Keratinocyte (primary cell): ENCODE measurements around the gene TPO. TPM values are rescaled to one million over a fixed set of nuclear protein-coding genes. Genes with fewer than 3 reads are reported as not detected.

Experiments used
- DNase-seq: peaks from one replicate; pipeline ENCODE4 v3.0.0-alpha.2; 2011; ENCODE audit warnings: low read depth, missing footprints, low spot score
- FAIRE-seq: peaks from 2 replicates; lab custom pipeline; 2011; peaks lifted over from hg19 to GRCh38; lab: Jason Lieb, UNC
- H2AFZ ChIP-seq: 2 replicates; pipeline ENCODE4 v1.6.0; 2012; ENCODE audit warnings: low read length, control low read depth, inconsistent platforms; ENCODE audit not compliant: control insufficient read depth
- H3K27ac ChIP-seq: 2 replicates; pipeline ENCODE4 v1.5.1; 2011; ENCODE audit warnings: low read length; ENCODE audit not compliant: control insufficient read depth, insufficient read depth
- H3K27me3 ChIP-seq: 3 replicates; pipeline ENCODE4 v1.6.0; 2011; ENCODE audit warnings: low read length; ENCODE audit not compliant: control insufficient read depth, insufficient read depth; ENCODE audit errors: extremely low read depth
- H3K36me3 ChIP-seq, 2 experiments: 2 replicates in 1 of 2; 3 replicates in 1 of 2; pipeline ENCODE4 v1.5.1; 2011; ENCODE audit warnings: low read length in 2 of 2, mild to moderate bottlenecking in 1 of 2; ENCODE audit not compliant: control insufficient read depth in 2 of 2, insufficient read depth in 2 of 2; ENCODE audit errors: extremely low read depth in 1 of 2
- H3K4me1 ChIP-seq: 3 replicates; pipeline ENCODE4 v1.5.1; 2011; ENCODE audit warnings: low read length; ENCODE audit not compliant: control insufficient read depth, insufficient read depth; ENCODE audit errors: extremely low read depth
- H3K4me2 ChIP-seq: 3 replicates; pipeline ENCODE4 v1.6.0; 2011; ENCODE audit warnings: low read depth, low read length; ENCODE audit not compliant: control insufficient read depth, insufficient read depth; ENCODE audit errors: extremely low read depth
- H3K4me3 ChIP-seq, 3 experiments: fragments of 200-600 bp in 1 of 3; sonication (generic) in 1 of 3; 2 replicates in 2 of 3; 3 replicates in 1 of 3; pipeline ENCODE4 v1.5.1; 2011 to 2016; ENCODE audit warnings: low read length in 3 of 3, mild to moderate bottlenecking in 3 of 3, control low read depth in 2 of 3, inconsistent platforms in 1 of 3, low read depth in 1 of 3, mixed read lengths in 1 of 3, mixed run types in 1 of 3, moderate library complexity in 1 of 3; ENCODE audit not compliant: control insufficient read depth in 2 of 3, insufficient read depth in 2 of 3; ENCODE audit errors: extremely low read depth in 1 of 3
- H3K79me2 ChIP-seq: 2 replicates; pipeline ENCODE4 v1.6.0; 2012; ENCODE audit warnings: low read length; ENCODE audit not compliant: control insufficient read depth, insufficient read depth
- H3K9ac ChIP-seq: 3 replicates; pipeline ENCODE4 v1.6.0; 2011; ENCODE audit warnings: low read length; ENCODE audit not compliant: control insufficient read depth, insufficient read depth; ENCODE audit errors: extremely low read depth
- H3K9me1 ChIP-seq: 3 replicates; pipeline ENCODE4 v1.6.0; 2011; ENCODE audit warnings: low read length; ENCODE audit not compliant: control insufficient read depth, insufficient read depth; ENCODE audit errors: extremely low read depth
- H3K9me3 ChIP-seq: 2 replicates; pipeline ENCODE4 v1.5.1; 2012; ENCODE audit warnings: low read depth, low read length; ENCODE audit not compliant: control insufficient read depth
- H4K20me1 ChIP-seq: 3 replicates; pipeline ENCODE4 v1.6.0; 2011; ENCODE audit warnings: low read length; ENCODE audit not compliant: control insufficient read depth, insufficient read depth; ENCODE audit errors: extremely low read depth
- EZH2 ChIP-seq: IDR thresholded peaks from one replicate; pipeline ENCODE4 v1.6.1; 2012; ENCODE audit warnings: inconsistent platforms, mild to moderate bottlenecking, low read length, moderate library complexity
- dilution Hi-C: fragments of 300-500 bp; cut with MboI; formaldehyde crosslinking; loops from one replicate; pipeline ENCODE4 v1.7.0; 2020; ENCODE audit warnings: low sequenced_read_pairs; ENCODE audit not compliant: extremely low pct_ligation_motif_present
- polyA plus RNA-seq, 5 experiments: library from polyadenylated mRNA; depleted of rRNA in 3 of 5; stranded (reverse) in 3 of 5; stranded (forward) in 1 of 5; unstranded in 1 of 5; fragments of >200 nt; gene quantifications; 1 replicate in 1 of 5; 2 replicates in 3 of 5; 3 replicates in 1 of 5; pipeline versions ENCODE4 v1.2.1 to v1.2.3, GENCODE V29; 2011 to 2012; ENCODE audit warnings: missing spikeins in 2 of 5, low read depth in 1 of 5, low replicate concordance in 1 of 5
- TF ChIP-seq, protein P1 (sequence below), 3 experiments: IDR thresholded peaks in 1 of 3; conservative IDR thresholded peaks in 1 of 3; optimal IDR thresholded peaks in 1 of 3; 2 replicates in 2 of 3; 3 replicates in 1 of 3; pipeline versions ENCODE3 to v1.5.1; 2011; ENCODE audit warnings: low read length in 3 of 3, mild to moderate bottlenecking in 3 of 3, moderate library complexity in 2 of 3, control low read depth in 1 of 3, inconsistent platforms in 1 of 3; ENCODE audit not compliant: insufficient read depth in 2 of 3; ENCODE audit errors: extremely low read depth in 1 of 3

The TPO gene
- polyA plus RNA-seq, 1 donor (not counting 4 experiments of a cell fraction or from before 2014, with no cell fraction given): 0.07 TPM

DNA sequence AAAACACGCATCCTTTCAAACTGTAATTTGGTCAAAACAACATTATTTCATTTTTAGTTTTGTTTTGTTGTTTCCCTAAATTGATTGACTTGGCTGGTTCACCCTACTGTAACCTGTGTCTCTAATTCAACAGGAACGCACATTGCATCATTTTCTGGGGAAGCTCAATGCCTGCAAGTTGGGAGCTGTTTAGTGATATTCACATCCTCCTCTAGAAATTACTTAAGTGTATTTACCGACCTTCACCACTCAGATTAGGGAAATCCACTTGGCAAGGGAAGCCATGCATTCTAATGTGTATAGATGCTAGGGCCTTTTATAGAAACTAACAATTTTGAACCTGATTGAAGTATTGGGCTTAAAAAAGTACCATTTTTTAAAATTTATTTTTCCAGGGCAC, 7.3 kb upstream of the TPO start:
- peaks cover 3% of the 10 kb centered on the region for H3K4me1 ChIP-seq
- no peaks in the 10 kb centered on the region for H3K9me1 ChIP-seq
- H3K27ac ChIP-seq: no peak overlapping the region
- H3K36me3 ChIP-seq: no peaks in the 10 kb centered on the region
- FAIRE-seq (no peak), DNase-seq (no peak)
- no peak overlapping the region for H3K4me2 ChIP-seq
- no peak overlapping the region for H3K4me3 ChIP-seq
- no peaks in the 10 kb centered on the region for H4K20me1 ChIP-seq
- no peaks in the 10 kb centered on the region for H3K79me2 ChIP-seq
- TF ChIP-seq, protein P1, sequence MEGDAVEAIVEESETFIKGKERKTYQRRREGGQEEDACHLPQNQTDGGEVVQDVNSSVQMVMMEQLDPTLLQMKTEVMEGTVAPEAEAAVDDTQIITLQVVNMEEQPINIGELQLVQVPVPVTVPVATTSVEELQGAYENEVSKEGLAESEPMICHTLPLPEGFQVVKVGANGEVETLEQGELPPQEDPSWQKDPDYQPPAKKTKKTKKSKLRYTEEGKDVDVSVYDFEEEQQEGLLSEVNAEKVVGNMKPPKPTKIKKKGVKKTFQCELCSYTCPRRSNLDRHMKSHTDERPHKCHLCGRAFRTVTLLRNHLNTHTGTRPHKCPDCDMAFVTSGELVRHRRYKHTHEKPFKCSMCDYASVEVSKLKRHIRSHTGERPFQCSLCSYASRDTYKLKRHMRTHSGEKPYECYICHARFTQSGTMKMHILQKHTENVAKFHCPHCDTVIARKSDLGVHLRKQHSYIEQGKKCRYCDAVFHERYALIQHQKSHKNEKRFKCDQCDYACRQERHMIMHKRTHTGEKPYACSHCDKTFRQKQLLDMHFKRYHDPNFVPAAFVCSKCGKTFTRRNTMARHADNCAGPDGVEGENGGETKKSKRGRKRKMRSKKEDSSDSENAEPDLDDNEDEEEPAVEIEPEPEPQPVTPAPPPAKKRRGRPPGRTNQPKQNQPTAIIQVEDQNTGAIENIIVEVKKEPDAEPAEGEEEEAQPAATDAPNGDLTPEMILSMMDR (optimal IDR thresholded peaks at IDR 0.05 in 1 of 3, IDR thresholded peaks at IDR 0.05 in 1 of 3, conservative IDR thresholded peaks at IDR 0.05 in 1 of 3; ENCODE audit: extremely low read depth in 1 of 3, insufficient read depth in 2 of 3, low read length in 3 of 3): no peak
- TF ChIP-seq EZH2: no peak
- no peaks in the 10 kb centered on the region for H3K27me3 ChIP-seq
- no peaks in the 10 kb centered on the region for H3K9me3 ChIP-seq
- no peak overlapping the region for H2AFZ ChIP-seq
- H3K9ac ChIP-seq: no peak overlapping the region
- dilution Hi-C loops: no loop called here

DNA sequence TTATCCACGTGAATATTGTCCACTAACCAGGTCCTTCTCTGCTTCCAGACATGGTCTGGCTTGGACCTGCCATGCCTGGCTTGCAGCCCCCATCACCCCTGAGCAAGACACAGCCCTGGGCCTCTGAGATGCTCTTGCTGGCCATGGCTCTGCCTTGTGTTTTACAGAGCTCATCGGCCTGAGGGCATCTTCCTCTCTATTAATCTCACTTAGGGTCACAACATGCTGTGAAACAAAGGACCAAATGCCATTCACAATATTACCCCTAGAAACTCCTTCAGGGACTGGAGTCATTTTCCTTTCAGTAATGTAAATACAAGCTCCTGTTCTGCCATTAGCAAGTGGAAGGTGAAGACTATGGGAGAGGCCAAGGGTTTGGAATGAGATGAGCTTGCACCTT, 6.8 kb upstream of the TPO start:
- dilution Hi-C loops: no loop called here
- H3K27ac ChIP-seq: no peak overlapping the region
- no peak overlapping the region for H3K4me3 ChIP-seq
- H3K9me1 ChIP-seq: no peaks in the 10 kb centered on the region
- no peak overlapping the region for H3K4me2 ChIP-seq
- no peak for TF ChIP-seq EZH2
- TF ChIP-seq, protein P1 (optimal IDR thresholded peaks at IDR 0.05 in 1 of 3, IDR thresholded peaks at IDR 0.05 in 1 of 3, conservative IDR thresholded peaks at IDR 0.05 in 1 of 3; ENCODE audit: extremely low read depth in 1 of 3, insufficient read depth in 2 of 3, low read length in 3 of 3): no peak
- DNase-seq: no peak
- H3K36me3 ChIP-seq: no peaks in the 10 kb centered on the region
- FAIRE-seq: no peak
- peaks cover 3% of the 10 kb centered on the region for H3K4me1 ChIP-seq
- no peak overlapping the region for H2AFZ ChIP-seq
- H4K20me1 ChIP-seq: no peaks in the 10 kb centered on the region
- H3K79me2 ChIP-seq: no peaks in the 10 kb centered on the region
- H3K27me3 ChIP-seq: no peaks in the 10 kb centered on the region
- no peak overlapping the region for H3K9ac ChIP-seq
- no peaks in the 10 kb centered on the region for H3K9me3 ChIP-seq
